ENCODE measurements around the gene ETNK2.

GRCh38 chr1:204107892-204108291 is 44.0 kb downstream of the ETNK2 start:
- TF ChIP-seq EZH2 (IDR thresholded peaks at IDR 0.05) = no peak
- no peak for TF ChIP-seq CTCF (IDR thresholded peaks at IDR 0.05)
- TF ChIP-seq EZH2phosphoT487 (IDR thresholded peaks at IDR 0.05) = no peak

Data from neural progenitor cell (in vitro differentiated cells).